Uterus (tissue), 4 donors: ENCODE measurements around the gene ANKRD55. TPM values are rescaled to one million over a fixed set of nuclear protein-coding genes. Genes with fewer than 3 reads are reported as not detected.

Source experiments
- DNase-seq, 2 donors: peaks; one replicate each; pipeline ENCODE4 v3.0.0-alpha.2; 2019 to 2020
- H3K27ac ChIP-seq, 2 donors: fragments of 200-600 bp; sonication (generic); 1 replicate in 1 of 2; 2 replicates in 1 of 2; pipeline ENCODE4 v1.5.1; 2016 to 2018
- H3K27me3 ChIP-seq, 2 donors: fragments of 200-600 bp; sonication (generic); one replicate each; pipeline ENCODE4 v1.5.1; 2018 to 2019; ENCODE audit warnings: control low read depth in 1 of 2
- H3K36me3 ChIP-seq, 2 donors: fragments of 200-600 bp; sonication (generic); one replicate each; pipeline ENCODE4 v1.5.1; 2019; ENCODE audit warnings: control low read depth in 1 of 2
- H3K4me1 ChIP-seq, 2 donors: fragments of 200-600 bp; sonication (generic); one replicate each; pipeline ENCODE4 v1.5.1; 2018 to 2019; ENCODE audit warnings: control low read depth in 1 of 2
- H3K4me3 ChIP-seq, 2 donors: fragments of 200-600 bp; sonication (generic); 1 replicate in 1 of 2; 2 replicates in 1 of 2; pipeline ENCODE4 v1.5.1; 2018 to 2019; ENCODE audit warnings: mild to moderate bottlenecking in 1 of 2
- H3K9me3 ChIP-seq, 2 donors: fragments of 200-600 bp; sonication (generic); one replicate each; pipeline ENCODE4 v1.5.1; 2019; ENCODE audit warnings: control low read depth in 1 of 2
- POLR2A ChIP-seq, 2 donors: fragments of 450-650 bp; IDR thresholded peaks; one replicate each; pipeline ENCODE4 v1.6.1; 2016; ENCODE audit warnings: antibody characterized with exemption in 2 of 2, mild to moderate bottlenecking in 1 of 2, moderate library complexity in 1 of 2
- intact Hi-C: fragments of 100-400 bp; cut with DNase I; formaldehyde crosslinking; loops from one replicate; pipeline ENCODE4 v1.15.1; 2023; ENCODE audit warnings: low total_unique reads
- total RNA-seq, 4 donors: library from RNA; depleted of rRNA in 3 of 4; stranded (reverse); fragments of >200 nt in 3 of 4; gene quantifications; one replicate each; pipeline versions ENCODE4 v1.1.0 to v1.2.4, GENCODE V29; 2014 to 2023
- TF ChIP-seq, protein P1 (sequence below), 4 experiments: fragments of 200-600 bp in 2 of 4; fragments of 450-650 bp in 2 of 4; sonication (generic) in 2 of 4; IDR thresholded peaks; one replicate each; pipeline ENCODE4 v1.5.1; 2016 to 2019; ENCODE audit warnings: antibody characterized with exemption in 4 of 4, mild to moderate bottlenecking in 2 of 4, moderate library complexity in 1 of 4
- donor health status: DM: yes; HTN: yes; CAD: no.

The ANKRD55 gene
- total RNA-seq, 4 donors from 2014 or later, result 0.55 TPM; not detected in 3

DNA sequence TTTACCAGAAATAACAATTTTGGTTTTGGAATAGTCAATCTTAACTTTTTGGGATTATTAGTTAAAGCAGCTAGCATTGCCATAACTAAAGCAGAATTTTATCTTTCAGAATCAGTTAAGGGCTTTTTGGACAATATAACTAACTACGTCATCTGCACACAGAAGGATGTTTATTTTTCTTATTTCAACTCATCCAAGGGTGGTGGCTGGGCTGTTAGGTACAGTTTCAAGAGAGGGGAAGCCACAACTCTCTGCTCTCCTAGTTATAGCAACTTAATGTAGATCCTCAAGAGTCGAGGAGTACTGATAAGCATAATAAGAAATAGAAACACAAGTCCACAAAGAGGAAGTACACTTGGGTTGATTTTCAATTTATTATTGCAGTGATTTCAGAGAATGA is 65.6 kb downstream of the ANKRD55 start:
- TF ChIP-seq POLR2A (IDR thresholded peaks at IDR 0.05), result no peak
- TF ChIP-seq, protein P1, sequence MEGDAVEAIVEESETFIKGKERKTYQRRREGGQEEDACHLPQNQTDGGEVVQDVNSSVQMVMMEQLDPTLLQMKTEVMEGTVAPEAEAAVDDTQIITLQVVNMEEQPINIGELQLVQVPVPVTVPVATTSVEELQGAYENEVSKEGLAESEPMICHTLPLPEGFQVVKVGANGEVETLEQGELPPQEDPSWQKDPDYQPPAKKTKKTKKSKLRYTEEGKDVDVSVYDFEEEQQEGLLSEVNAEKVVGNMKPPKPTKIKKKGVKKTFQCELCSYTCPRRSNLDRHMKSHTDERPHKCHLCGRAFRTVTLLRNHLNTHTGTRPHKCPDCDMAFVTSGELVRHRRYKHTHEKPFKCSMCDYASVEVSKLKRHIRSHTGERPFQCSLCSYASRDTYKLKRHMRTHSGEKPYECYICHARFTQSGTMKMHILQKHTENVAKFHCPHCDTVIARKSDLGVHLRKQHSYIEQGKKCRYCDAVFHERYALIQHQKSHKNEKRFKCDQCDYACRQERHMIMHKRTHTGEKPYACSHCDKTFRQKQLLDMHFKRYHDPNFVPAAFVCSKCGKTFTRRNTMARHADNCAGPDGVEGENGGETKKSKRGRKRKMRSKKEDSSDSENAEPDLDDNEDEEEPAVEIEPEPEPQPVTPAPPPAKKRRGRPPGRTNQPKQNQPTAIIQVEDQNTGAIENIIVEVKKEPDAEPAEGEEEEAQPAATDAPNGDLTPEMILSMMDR (IDR thresholded peaks at IDR 0.05), result no peak
- DNase-seq, result no peak
- Histone ChIP-seq H3K27ac (no peak overlapping the region), H3K9me3 (no peaks in the 10 kb centered on the region), H3K36me3 (no peaks in the 10 kb centered on the region), H3K27me3 (no peaks in the 10 kb centered on the region), H3K4me3 (no peak overlapping the region), H3K4me1 (no peaks in the 10 kb centered on the region)
- intact Hi-C loops, result no loop called here

DNA sequence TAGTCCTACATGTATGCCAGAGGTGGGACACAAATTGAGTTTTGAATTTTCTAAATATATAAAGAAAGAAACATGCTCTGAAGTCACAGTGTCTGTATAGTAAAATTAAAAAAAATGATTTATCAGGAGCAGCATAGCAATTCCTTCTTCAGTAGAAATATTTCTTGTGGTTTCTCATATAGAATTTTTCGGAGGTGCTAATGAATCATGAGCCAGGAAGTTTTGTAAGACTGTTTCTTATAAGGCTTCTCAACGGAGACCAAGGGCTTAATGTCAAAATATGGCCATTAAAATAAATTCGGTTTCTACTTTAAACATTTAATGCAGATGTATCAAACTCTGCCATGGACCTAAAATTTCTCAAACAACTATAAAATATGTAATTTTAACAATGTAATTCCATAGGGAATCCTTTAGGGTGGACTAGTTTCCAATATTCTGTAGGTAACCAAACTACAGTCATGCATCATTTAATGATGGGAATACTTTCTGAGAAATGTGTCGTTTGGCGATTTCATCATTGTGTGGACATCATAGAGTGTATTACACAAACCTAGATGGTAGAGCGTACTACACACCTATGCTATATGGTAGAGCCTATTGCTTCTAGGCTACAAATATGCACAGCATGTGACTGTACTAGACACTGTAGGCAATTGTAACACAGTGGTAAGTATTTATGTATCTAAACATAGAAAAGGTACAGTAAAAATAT is 66.3 kb downstream of the ANKRD55 start:
- Histone ChIP-seq H3K4me3 (no peak overlapping the region), H3K9me3 (no peaks in the 10 kb centered on the region), H3K27me3 (no peaks in the 10 kb centered on the region), H3K4me1 (no peaks in the 10 kb centered on the region), H3K36me3 (no peaks in the 10 kb centered on the region), H3K27ac (no peak overlapping the region)
- DNase-seq, result no peak
- intact Hi-C loops, result no loop called here
- no peak for TF ChIP-seq POLR2A (IDR thresholded peaks at IDR 0.05)
- TF ChIP-seq, protein P1 (IDR thresholded peaks at IDR 0.05), result no peak

DNA sequence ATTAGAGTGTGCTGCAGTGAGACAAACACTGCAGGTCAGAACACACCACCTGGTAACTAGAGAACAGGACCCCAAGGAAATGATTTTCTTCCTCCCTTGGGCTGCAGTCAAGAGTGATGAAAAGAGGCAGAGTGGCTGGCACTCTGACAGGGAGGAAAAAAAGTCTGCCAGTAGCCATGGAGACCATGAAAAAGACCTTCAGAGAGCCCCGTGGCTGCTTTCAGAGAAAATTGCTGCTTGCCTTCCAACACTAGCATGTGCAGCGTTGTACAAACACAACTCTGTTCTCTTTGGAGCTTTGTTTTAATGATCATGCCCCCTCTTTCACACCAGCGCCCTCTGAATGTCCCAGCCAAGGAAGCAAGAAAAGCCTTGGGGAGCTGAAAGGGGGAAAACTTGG is 68.8 kb downstream of the ANKRD55 start:
- no peaks in the 10 kb centered on the region for H3K9me3 ChIP-seq
- H3K4me3 ChIP-seq, result no peak overlapping the region
- no peak overlapping the region for H3K27ac ChIP-seq
- TF ChIP-seq, protein P1 (IDR thresholded peaks at IDR 0.05), result no peak
- no peak for TF ChIP-seq POLR2A (IDR thresholded peaks at IDR 0.05)
- no peaks in the 10 kb centered on the region for H3K4me1 ChIP-seq
- intact Hi-C loops, result no loop called here
- H3K36me3 ChIP-seq, result no peaks in the 10 kb centered on the region
- H3K27me3 ChIP-seq, result no peaks in the 10 kb centered on the region
- DNase-seq, result no peak

DNA sequence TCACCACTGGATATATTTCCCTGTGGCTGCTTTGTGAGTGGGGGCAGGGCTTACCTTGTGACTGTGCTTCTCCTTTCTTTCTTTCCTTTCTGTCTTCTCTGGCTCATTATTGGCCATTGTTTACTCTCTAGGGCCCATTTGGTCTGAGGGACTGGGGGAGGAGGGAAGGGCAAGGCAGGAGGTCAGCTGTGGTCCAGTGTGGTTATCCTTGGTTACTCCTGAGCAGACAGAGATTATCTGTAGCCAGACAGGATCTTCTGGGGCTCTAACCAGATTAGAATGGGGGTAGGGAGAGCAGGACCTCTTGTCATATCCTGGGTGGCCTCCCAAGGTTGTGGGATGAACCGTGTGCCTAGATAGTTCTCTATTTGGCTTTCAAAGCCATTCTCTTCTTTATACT is 71.2 kb downstream of the ANKRD55 start:
- Histone ChIP-seq H3K27me3 (no peaks in the 10 kb centered on the region), H3K9me3 (no peaks in the 10 kb centered on the region), H3K27ac (no peak overlapping the region), H3K4me3 (no peak overlapping the region), H3K36me3 (no peaks in the 10 kb centered on the region), H3K4me1 (no peaks in the 10 kb centered on the region)
- no peak for DNase-seq
- TF ChIP-seq, protein P1 (IDR thresholded peaks at IDR 0.05), result no peak
- no peak for TF ChIP-seq POLR2A (IDR thresholded peaks at IDR 0.05)
- intact Hi-C loops, result no loop called here

DNA sequence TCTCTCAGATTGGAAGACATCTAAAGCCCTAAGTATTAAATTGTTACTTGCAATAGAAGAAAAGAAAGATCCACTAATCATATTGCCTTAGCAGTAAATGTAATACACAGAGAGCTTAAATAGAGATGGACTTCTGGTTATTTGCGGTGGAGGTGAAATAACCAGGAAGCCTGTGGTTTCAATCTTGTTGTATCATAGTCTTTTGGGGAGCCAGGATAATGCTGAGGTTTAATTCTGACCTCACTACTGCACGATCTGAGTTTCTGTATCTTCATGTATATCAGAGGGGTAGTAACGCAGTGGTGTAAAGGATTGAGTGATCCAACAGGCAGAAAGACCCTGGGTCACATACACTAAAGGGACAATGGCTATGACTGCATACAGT is 71.7 kb downstream of the ANKRD55 start:
- TF ChIP-seq, protein P1 (IDR thresholded peaks at IDR 0.05), result no peak
- no peak for TF ChIP-seq POLR2A (IDR thresholded peaks at IDR 0.05)
- H3K4me3 ChIP-seq, result no peak overlapping the region
- no peak for DNase-seq
- no peaks in the 10 kb centered on the region for H3K27me3 ChIP-seq
- intact Hi-C loops, result no loop called here
- no peak overlapping the region for H3K27ac ChIP-seq
- H3K9me3 ChIP-seq, result no peaks in the 10 kb centered on the region
- no peaks in the 10 kb centered on the region for H3K4me1 ChIP-seq
- no peaks in the 10 kb centered on the region for H3K36me3 ChIP-seq
